HG03378 (cell line): Measurements from ENCODE around the gene ADM5.

ENCODE experiments used
- ATAC-seq: cut with Tn5 transposase; IDR thresholded peaks from one replicate; pipeline ENCODE4 v1.9.1; 2021; ENCODE audit warnings: mild to moderate bottlenecking, moderate library complexity; ENCODE audit not compliant: unreplicated experiment

Gene ADM5

GRCh38 chr19:49658139-49658517 lies 31.3 kb upstream of the ADM5 start:
- no peak for ATAC-seq

DNA sequence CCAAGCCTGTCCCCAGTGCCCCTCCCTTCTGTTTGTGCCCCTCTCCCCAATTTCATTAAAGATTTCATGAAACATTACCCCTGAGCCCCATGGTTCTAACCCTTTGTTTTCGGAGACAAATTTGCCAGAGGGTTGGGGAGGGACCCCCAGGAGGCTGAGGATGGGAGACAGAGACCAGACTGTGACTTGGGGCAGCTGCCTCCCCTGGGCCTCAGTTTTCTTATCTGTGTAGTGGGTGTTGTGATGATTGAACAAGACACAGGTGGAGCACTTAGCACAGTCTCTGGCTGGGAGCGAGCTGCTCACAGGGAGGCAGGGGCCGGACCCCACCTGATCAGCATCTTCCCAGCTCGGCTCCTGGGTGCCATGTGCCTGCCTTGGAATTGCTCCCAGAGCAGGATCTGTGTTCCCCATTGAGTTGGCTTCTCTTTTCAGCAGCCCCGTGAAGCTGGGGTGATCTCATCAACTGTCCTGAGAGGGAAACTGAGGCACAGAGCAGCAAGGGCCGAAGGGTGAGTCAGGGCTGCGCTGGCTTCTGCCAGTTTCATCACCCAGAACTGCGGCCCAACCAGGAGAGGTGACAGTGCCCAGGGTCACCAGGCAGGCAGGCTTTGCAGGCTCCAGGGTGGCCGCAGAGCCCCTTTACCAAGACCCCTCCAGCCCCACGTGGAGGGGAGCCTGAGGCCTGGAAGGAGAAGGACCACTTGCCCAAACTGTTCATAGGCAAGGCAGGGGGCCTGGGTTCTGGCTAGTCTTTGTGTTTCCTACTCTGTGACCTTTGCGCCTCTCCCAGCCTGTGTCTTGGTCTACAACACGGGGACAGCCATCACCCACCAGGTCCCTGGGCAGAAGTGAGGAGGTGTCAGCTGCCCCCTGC lies 30.6 kb upstream of the ADM5 start:
- ATAC-seq: no peak

DNA sequence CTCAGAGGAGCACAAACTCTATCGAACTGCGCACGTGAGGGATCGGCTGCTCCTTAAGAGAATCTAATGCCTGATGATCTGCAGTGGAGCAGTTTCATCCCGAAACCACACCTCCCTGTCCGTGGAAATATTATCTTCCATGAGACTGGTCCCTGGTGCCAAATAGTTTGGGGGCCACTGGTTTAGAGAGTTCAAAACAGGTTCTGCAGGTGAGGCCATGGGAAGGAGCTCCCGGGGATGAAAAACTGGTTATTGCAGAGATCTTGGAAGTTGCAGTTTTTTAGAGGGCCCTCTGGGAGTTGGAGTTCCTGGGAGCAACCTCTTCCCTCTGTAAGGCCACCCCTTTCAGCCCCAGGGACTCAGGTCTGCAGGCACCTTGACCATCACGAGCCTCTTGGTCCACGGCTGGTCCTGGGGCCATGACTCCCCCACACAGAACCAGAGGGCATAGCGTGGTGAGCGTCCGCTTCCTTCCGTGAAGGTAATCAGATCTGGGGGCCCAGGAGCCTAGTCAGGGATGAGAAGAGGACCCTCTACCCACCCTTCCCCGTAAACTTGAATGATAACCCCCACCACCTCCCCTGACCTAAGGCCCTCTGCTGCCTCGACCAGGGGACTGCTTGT lies 28.9 kb upstream of the ADM5 start:
- no peak for ATAC-seq

GRCh38 chr19:49662011-49662410 lies 27.4 kb upstream of the ADM5 start:
- ATAC-seq: no peak

DNA sequence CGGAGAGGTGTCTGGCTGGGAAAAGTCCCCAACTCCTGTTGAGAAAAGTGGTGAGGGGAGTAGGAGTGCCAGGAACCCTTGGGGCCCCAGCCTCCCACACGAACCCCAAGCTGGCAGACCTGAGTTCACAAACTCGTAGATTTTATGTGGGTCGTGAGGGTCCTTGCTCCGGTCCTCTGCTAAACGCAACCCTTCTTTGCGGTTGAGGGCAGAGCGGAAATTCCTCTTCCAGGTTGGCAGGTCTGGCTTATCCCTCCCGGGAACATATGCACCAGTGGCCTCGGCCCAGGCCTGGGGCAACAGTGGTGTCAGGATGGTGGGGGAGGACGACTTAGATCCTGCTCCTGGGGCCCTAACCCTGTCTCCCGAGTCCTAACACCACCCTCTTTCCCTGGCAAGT lies 26.2 kb upstream of the ADM5 start:
- ATAC-seq: no peak

DNA sequence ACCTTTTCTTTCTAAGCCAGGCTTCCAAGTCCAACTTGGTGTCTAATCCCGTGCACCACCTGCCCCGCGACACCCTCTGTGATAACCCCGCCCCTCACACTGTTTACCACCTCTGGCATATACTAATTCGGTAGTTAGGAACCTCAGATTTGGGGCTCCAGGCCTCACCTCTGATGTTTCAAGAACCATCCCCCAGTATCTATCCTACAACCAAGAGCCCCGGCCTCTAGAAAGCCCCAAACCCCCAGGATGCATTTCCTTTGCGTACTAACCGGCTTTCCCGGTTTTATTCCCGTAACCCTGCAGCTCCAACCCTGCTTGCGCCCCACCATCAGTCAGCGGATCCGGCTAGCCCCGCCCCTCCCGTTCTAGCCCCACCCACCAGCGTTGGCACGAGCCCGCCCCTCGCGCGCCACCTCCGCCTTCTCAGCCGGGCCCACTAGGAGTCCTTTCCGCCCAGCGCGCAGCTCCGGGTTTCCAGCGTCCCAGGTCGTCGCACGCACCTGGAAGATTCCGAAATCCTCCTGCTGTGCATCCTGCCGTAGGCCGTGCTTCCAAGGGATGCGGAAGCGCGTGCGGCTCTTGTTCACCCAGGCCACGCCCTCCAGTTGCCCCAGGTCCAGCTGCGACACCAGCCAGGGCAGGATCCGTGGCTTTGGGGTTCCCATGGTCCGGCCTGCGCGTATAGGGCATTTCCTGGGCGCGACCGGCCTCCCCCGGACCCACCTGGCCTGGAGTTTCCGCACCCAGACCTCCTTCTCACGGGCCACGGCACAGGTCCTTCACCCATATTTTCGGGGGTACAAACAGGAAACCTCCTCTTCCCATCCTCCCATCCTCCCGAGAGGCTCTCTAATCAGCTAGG lies 25.0 kb upstream of the ADM5 start:
- no peak for ATAC-seq

DNA sequence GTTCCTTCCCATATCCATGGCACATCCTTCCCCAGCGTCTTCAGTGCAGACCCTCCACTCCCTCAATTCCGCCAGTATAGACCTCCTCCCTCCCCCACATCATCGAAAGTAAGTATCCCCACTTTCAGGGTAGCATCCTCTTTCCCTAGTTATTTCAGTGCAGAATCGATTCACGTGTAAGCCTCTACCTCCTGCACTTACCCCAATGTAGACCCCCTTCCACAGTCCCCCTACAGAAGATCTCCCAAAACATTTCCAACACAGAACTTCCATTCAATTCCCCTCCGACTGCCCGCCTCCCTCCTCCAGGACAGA lies 24.4 kb upstream of the ADM5 start:
- ATAC-seq: no peak

DNA sequence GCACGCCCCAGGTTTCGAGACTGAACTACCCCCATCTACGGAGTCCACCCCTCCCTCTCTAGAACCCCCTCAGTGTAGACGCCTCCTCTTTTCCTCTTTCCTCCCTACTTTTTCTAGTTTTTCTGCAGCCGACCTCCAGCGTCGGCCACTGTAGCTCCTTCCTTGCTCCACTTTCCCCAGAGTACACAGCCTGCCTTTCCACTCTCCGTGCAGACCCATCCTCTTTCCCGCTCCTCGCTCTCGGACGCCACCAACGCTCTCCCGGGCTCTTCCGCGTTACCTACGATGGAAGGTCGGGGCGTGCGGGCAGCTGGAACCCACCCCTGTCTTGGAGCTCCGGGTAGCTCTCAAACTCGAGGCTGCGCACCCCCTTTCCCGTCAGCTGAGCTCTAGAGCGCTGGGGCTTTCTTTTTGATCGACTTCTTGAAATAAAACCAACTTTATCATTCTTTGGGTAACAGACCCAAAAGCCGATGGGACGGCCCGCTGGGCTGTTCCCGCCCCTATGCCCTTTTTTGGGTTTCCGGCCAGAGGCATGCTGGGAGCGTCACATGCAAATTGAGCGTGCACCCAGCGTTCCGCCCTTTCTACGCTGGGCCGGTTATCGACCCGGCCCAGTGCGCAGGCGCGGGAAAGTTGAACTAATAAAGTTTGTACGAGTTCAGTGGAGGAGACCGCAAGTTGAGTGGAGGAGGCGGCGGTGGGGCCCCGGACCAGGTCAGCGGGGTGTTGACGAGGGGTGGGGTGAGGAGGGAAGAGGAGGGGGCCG lies 23.9 kb upstream of the ADM5 start, which contains the start of the genes BCL2L12 and IRF3:
TSS of gene BCL2L12 (plus strand) at position 583 of the 769 bp plus-strand sequence. CDS start 760 bp downstream, outside the sequence.
TSS of gene IRF3 (minus strand) at position 507 of the 769 bp plus-strand sequence. CDS start 1,019 bp downstream, outside the sequence.
- peak; percentile 77 for ATAC-seq

DNA sequence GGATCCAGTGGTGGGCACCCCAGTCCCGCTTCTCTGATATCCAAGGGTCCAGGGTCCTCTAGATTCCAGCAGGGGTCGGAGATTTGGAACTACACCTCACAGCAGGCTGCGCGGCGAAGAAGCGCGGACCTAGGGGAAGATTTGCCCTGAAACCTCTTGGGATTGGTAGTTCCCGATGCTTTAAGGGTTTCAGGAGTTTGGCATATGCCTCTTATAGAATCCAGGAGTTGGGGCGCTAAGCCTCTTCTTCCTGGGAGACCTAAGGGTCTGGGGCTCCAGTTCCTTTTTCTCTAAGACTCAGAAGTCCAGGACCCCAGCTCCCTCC lies 23.3 kb upstream of the ADM5 start:
- ATAC-seq: no peak

- ATAC-seq: no peak
Observed at GRCh38 chr19:49667473-49667872, 21.9 kb upstream of the ADM5 start.

GRCh38 chr19:49669516-49669915 lies 19.9 kb upstream of the ADM5 start:
- ATAC-seq: no peak

- ATAC-seq: no peak
Observed at GRCh38 chr19:49672131-49672919, 17.1 kb upstream of the ADM5 start.

GRCh38 chr19:49676136-49676783 lies 13.1 kb upstream of the ADM5 start:
- peak; percentile 54 for ATAC-seq

DNA sequence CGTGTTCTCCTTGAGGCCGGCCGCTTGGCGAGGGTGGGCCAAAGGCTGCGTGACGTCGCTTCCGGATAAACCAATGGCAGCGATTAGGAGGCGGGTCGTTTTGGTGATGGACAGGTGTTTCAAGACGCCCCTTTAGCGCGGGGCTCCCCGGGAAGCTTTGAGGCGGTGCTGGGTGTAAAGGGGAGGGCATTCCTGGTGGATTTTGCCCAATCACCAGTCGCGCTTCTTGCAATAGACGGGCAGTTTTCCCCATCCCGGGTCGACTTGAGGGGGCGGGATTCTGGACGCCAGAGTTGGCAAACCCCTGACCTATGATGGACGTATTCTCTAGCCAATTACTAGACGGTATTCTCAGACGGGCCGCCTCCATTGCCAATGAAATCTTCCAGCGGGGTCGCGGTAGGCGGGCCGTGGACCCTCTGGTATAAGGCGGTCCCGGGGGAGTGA lies 12.6 kb upstream of the ADM5 start:
- no peak for ATAC-seq

DNA sequence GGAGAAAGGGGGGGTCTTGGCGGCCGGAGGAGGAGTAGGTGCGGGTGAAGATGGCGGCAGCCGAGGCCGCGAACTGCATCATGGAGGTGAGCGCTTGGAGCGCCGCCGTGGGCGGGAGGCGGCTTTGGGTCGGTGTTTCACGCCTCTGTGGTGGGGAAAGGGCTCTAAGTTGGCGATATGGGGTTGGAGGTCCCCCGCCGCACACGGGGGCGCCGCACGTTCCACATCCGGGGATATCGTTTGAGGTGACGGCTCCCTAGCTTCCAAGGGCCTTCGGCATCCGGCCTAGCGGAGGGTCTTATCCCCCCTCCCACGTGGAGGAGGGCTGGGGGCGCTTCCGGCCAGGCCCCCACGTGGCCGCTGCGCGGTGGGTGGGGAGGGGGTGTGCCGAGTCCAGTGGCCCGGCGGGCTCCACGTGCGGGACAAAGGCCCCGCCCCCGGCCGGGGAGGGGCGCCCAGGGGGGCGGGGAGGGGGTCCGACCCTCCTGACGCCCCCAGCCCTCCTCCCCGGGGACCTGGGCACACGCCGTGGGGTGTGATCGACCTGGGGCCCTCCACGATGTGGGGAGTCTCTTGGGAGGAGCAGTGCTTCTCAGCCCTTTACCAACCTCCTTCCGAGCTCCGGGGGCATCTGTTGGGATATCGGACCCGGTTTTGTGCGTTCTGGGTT lies 12.0 kb upstream of the ADM5 start, which contains the start of gene PRMT1:
TSS of gene PRMT1 (plus strand) at position 41 of the 670 bp plus-strand sequence. CDS start at position 51, 10 bp downstream.
- ATAC-seq: no peak

DNA sequence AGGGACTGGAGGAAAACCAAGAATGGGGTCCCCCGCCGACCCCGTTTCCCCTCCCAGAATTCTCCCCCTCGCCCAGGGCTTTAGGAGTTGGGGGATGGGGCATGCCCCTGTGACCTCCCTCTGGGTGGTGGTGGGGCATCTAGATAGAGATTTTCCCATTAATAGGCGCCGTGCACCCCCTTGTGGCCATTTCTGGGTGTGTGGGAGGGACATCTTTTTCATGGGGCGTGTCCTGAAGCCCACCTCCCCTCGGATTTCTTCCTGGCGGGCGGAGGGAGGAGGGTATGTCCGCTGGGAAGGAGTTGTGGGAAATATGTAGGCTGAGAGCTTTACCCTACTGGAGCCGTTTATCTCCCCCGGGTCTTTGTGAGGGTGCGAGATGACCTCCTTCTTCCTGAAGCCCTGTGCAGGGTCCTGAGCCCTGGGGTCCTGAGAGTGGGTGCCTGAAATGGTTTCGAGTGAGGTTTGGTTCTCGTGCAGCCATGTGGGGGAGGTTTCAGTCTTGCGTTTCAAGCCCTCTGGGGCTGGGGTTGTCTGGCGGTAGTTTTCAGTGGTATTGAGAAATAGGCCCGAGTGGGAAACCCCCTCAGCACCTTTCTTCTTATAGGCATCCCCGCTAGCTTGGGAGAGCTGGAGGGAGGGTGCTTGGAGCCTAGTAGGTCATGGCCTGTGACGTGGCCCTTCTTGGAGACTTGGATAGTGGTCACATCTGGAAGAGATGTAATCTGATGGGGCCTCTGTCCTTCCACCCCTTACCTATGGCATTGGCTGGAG lies 11.3 kb upstream of the ADM5 start:
- ATAC-seq: no peak

DNA sequence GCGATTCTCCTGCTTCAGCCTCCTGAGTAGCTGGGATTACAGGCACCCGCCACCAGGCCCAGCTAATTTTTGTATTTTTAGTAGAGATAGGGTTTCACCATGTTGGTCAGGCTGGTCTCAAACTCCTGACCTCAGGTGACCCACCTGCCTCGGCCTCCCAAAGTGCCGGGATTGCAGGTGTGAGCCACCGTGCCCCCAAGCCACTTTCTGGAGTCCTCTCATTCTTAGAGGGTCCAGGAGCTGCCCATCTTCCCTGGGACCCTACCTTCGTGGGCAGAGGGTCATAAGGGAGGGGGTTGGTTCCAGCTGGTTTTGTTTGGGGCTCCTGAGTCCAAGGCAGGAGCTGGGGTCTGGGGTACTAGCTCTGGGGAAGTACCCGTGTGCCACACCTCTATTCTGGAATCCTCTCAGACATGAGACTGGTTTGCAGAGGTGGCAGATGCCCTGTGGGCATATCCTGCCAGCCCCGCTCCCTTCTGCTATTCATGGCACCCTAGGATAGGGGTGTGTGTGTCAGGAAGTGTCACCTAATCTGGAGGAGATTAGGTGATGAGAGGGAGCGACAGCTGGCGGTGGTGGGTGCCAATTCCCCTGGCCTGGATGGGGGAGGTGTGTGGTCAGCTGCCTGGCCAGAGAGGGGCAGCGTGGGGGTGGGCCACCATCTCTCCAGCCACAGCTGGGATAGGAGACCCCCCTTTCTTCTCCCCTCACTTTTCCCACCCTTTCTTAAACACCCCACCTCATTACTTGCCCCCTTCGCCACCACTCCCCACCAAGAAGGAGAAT lies 10.2 kb upstream of the ADM5 start:
- no peak for ATAC-seq
